H9 (cell line): ENCODE results near the gene GGT5. TPM values are rescaled to one million over a fixed set of nuclear protein-coding genes. Genes with fewer than 3 reads are reported as not detected.
"Not testable (repeated sequence)": the region's sequence is repeated elsewhere in the genome, so short reads cannot be mapped to it uniquely, and the experiment has no call there.

Source experiments
- DNase-seq: peaks from one replicate; pipeline ENCODE4 v3.0.0-alpha.2; 2017
- H2AFZ ChIP-seq: one replicate; pipeline ENCODE4 v1.6.1; 2013; ENCODE audit warnings: mild to moderate bottlenecking, low read length, control low read depth, moderate library complexity
- H2AK5ac ChIP-seq: 2 replicates; pipeline ENCODE4 v1.6.1; 2013; ENCODE audit warnings: low read length, control low read depth, mixed read lengths; ENCODE audit not compliant: insufficient read length
- H2BK120ac ChIP-seq: one replicate; pipeline ENCODE4 v1.6.1; 2013; ENCODE audit warnings: low read depth, mild to moderate bottlenecking, low read length, control low read depth, inconsistent platforms; ENCODE audit not compliant: poor library complexity, severe bottlenecking
- H2BK12ac ChIP-seq: 2 replicates; pipeline ENCODE4 v1.6.1; 2013; ENCODE audit warnings: low read length, control low read depth, mixed read lengths, low read depth; ENCODE audit not compliant: insufficient read length
- H2BK15ac ChIP-seq: 2 replicates; pipeline ENCODE4 v1.6.1; 2013; ENCODE audit warnings: low read depth, low read length, control low read depth
- H2BK20ac ChIP-seq: one replicate; pipeline ENCODE4 v1.6.1; 2013; ENCODE audit warnings: low read depth, mild to moderate bottlenecking, low read length, control low read depth, inconsistent platforms; ENCODE audit not compliant: poor library complexity, severe bottlenecking
- H2BK5ac ChIP-seq: 2 replicates; pipeline ENCODE4 v1.6.1; 2013; ENCODE audit warnings: low read length, control low read depth, mixed read lengths; ENCODE audit not compliant: insufficient read length
- H3K14ac ChIP-seq: 2 replicates; pipeline ENCODE4 v1.6.1; 2013; ENCODE audit warnings: low read length, control low read depth; ENCODE audit not compliant: insufficient read depth
- H3K18ac ChIP-seq: 2 replicates; pipeline ENCODE4 v1.6.1; 2013; ENCODE audit warnings: low read depth, mild to moderate bottlenecking, mixed read lengths, low read length, control low read depth; ENCODE audit not compliant: insufficient read length
- H3K23ac ChIP-seq: 2 replicates; pipeline ENCODE4 v1.6.1; 2013; ENCODE audit warnings: low read length, control low read depth, mixed read lengths, low read depth; ENCODE audit not compliant: insufficient read length
- H3K23me2 ChIP-seq: 2 replicates; pipeline ENCODE4 v1.6.1; 2013; ENCODE audit warnings: low read depth, mild to moderate bottlenecking, mixed read lengths, low read length, control low read depth; ENCODE audit not compliant: insufficient read length, poor library complexity, severe bottlenecking
- H3K27ac ChIP-seq: 2 replicates; pipeline ENCODE4 v1.5.1; 2013; ENCODE audit warnings: low read length, control low read depth, mixed read lengths, low read depth; ENCODE audit not compliant: insufficient read length
- H3K27me3 ChIP-seq: 2 replicates; pipeline ENCODE4 v1.6.1; 2013; ENCODE audit warnings: low read length, control low read depth, inconsistent platforms; ENCODE audit not compliant: insufficient read depth
- H3K4ac ChIP-seq: 2 replicates; pipeline ENCODE4 v1.6.1; 2013; ENCODE audit warnings: low read depth, mild to moderate bottlenecking, control low read depth, inconsistent platforms, low read length, moderate library complexity
- H3K4me1 ChIP-seq: 2 replicates; pipeline ENCODE4 v1.6.1; 2013; ENCODE audit warnings: low read length, control low read depth, inconsistent platforms; ENCODE audit not compliant: insufficient read depth
- H3K4me2 ChIP-seq: 2 replicates; pipeline ENCODE4 v1.6.1; 2013; ENCODE audit warnings: low read length, control low read depth, mixed read lengths; ENCODE audit not compliant: insufficient read length, insufficient read depth
- H3K56ac ChIP-seq: 2 replicates; pipeline ENCODE4 v1.6.1; 2013; ENCODE audit warnings: low read depth, mild to moderate bottlenecking, mixed read lengths, low read length, control low read depth; ENCODE audit not compliant: insufficient read length
- H3K79me1 ChIP-seq: 2 replicates; pipeline ENCODE4 v1.6.1; 2013; ENCODE audit warnings: low read depth, mild to moderate bottlenecking, moderate library complexity, low read length, control low read depth, inconsistent platforms; ENCODE audit not compliant: insufficient read depth, poor library complexity, severe bottlenecking
- H3K79me2 ChIP-seq: 2 replicates; pipeline ENCODE4 v1.6.1; 2013; ENCODE audit warnings: low read length, control low read depth, inconsistent platforms; ENCODE audit not compliant: insufficient read depth
- H3K9ac ChIP-seq: 2 replicates; pipeline ENCODE4 v1.6.1; 2013; ENCODE audit warnings: low read length, control low read depth, mixed read lengths; ENCODE audit not compliant: insufficient read length; ENCODE audit errors: extremely low read depth
- H3K9me3 ChIP-seq: one replicate; pipeline ENCODE4 v1.6.1; 2013; ENCODE audit warnings: low read depth, low read length, inconsistent platforms; ENCODE audit not compliant: control insufficient read depth
- H3T11ph ChIP-seq: one replicate; pipeline ENCODE4 v1.6.1; 2013; ENCODE audit warnings: mild to moderate bottlenecking, low read length, control low read depth, inconsistent platforms
- H4K20me1 ChIP-seq: one replicate; pipeline ENCODE4 v1.6.1; 2013; ENCODE audit not compliant: control insufficient read depth, insufficient read length, insufficient read depth
- H4K5ac ChIP-seq: 2 replicates; pipeline ENCODE4 v1.6.1; 2013; ENCODE audit warnings: low read depth, mild to moderate bottlenecking, mixed read lengths, low read length, control low read depth; ENCODE audit not compliant: insufficient read length
- H4K8ac ChIP-seq: replicated peaks from 2 replicates; pipeline ENCODE4 v1.6.1; 2013; ENCODE audit warnings: low read length, control low read depth, mixed read lengths, low read depth; ENCODE audit not compliant: insufficient read length
- H4K91ac ChIP-seq: 2 replicates; pipeline ENCODE4 v1.6.1; 2013; ENCODE audit warnings: low read depth, mild to moderate bottlenecking, moderate library complexity, mixed read lengths, low read length, control low read depth; ENCODE audit not compliant: insufficient read length
- H3K27ac Mint-ChIP-seq, 3 experiments: 2 replicates in 2 of 3; 3 replicates in 1 of 3; pipeline ENCODE4 v1.8.0; 2020 to 2021; ENCODE audit warnings: mixed read lengths in 3 of 3, mild to moderate bottlenecking in 1 of 3, moderate library complexity in 1 of 3
- H3K27me3 Mint-ChIP-seq: 2 replicates; pipeline ENCODE4 v1.8.0; 2021; ENCODE audit warnings: low read depth, mild to moderate bottlenecking, moderate library complexity, mixed read lengths
- H3K36me3 Mint-ChIP-seq, 3 experiments: 2 replicates in 2 of 3; 3 replicates in 1 of 3; pipeline ENCODE4 v1.8.0; 2020 to 2021; ENCODE audit warnings: low read depth in 3 of 3, mixed read lengths in 3 of 3; ENCODE audit not compliant: insufficient read depth in 1 of 3
- H3K4me1 Mint-ChIP-seq, 2 experiments: 2 replicates each; pipeline ENCODE4 v1.8.0; 2020; ENCODE audit warnings: mixed read lengths in 2 of 2
- H3K4me3 Mint-ChIP-seq, 2 experiments: 2 replicates in 1 of 2; 3 replicates in 1 of 2; pipeline ENCODE4 v1.8.0; 2020 to 2021; ENCODE audit warnings: mild to moderate bottlenecking in 2 of 2, mixed read lengths in 2 of 2, moderate library complexity in 1 of 2
- H3K9me3 Mint-ChIP-seq, 2 experiments: 2 replicates in 1 of 2; 3 replicates in 1 of 2; pipeline ENCODE4 v1.8.0; 2020; ENCODE audit warnings: mild to moderate bottlenecking in 2 of 2, mixed read lengths in 2 of 2, moderate library complexity in 1 of 2
- CTCF ChIP-seq: fragments of 200-600 bp; sonication (generic); conservative IDR thresholded peaks from 3 replicates; pipeline ENCODE4 v1.8.0; 2021; ENCODE audit warnings: antibody characterized with exemption, mild to moderate bottlenecking
- WGBS: extraction: QIAGEN DNeasy Blood & Tissue Kit; methylation state at CpG from one replicate; pipeline ENCODE4 v1.1.7; 2013; ENCODE audit warnings: missing lambda C conversion rate, low lambda C conversion rate, mixed read lengths; ENCODE audit not compliant: insufficient read length; ENCODE audit errors: extremely low coverage; 5-methylcytosine and 5-hydroxymethylcytosine counted together
- total RNA-seq: library from RNA; stranded (reverse); gene quantifications from 2 replicates; pipeline ENCODE4 v1.2.1, GENCODE V29; 2021

GGT5 gene
- total RNA-seq, 1 experiment from 2014 or later: 0.20 TPM

GRCh38 chr22:24247011-24247507, 2.2 kb upstream of the GGT5 start:
- Histone ChIP-seq H3K27me3 (no peaks in the 10 kb centered on the region), H3K27ac (no peak overlapping the region), H2BK120ac (no peak overlapping the region), H3K9me3 (no peaks in the 10 kb centered on the region), H2AFZ (no peak overlapping the region), H3K4ac (no peak overlapping the region), H2AK5ac (no peak overlapping the region), H3K56ac (no peak overlapping the region), H3K14ac (no peak overlapping the region), H4K91ac (no peak overlapping the region), H2BK15ac (no peak overlapping the region), H2BK20ac (no peak overlapping the region), H4K5ac (no peak overlapping the region), H3K9ac (no peak overlapping the region), H4K8ac (no peak overlapping the region), H3K23me2 (no peaks in the 10 kb centered on the region), H3K4me1 (no peaks in the 10 kb centered on the region), H3K18ac (no peak overlapping the region), H4K20me1 (no peaks in the 10 kb centered on the region), H2BK12ac (no peak overlapping the region), H3K23ac (no peak overlapping the region), H3K79me1 (no peaks in the 10 kb centered on the region), H2BK5ac (no peak overlapping the region), H3T11ph (no peak overlapping the region), H3K4me2 (no peak overlapping the region), H3K79me2 (no peaks in the 10 kb centered on the region)
- peaks cover 14 to 24% of the 10 kb centered on the region in 2 experiments for H3K4me1 Mint-ChIP-seq
- no peaks in the 10 kb centered on the region for H3K27me3 Mint-ChIP-seq
- H3K36me3 Mint-ChIP-seq: no peaks in the 10 kb centered on the region
- no peaks in the 10 kb centered on the region for H3K9me3 Mint-ChIP-seq
- no peak for TF ChIP-seq CTCF
- DNase-seq: no peak
- no peak overlapping the region for H3K4me3 Mint-ChIP-seq
- no CpG with 5 or more reads among the region's 6 CpGs for WGBS
- H3K27ac Mint-ChIP-seq: no peak overlapping the region; a peak in 1 of 7 replicates

GRCh38 chr22:24245584-24246561, 991 bp upstream of the GGT5 start:
- no CpG with 5 or more reads among the region's 18 CpGs for WGBS
- not testable (repeated sequence) for H3T11ph ChIP-seq, H3K79me1 ChIP-seq, H3K18ac ChIP-seq, DNase-seq, H3K27me3 Mint-ChIP-seq, H3K23me2 ChIP-seq, H2BK120ac ChIP-seq, H3K9me3 Mint-ChIP-seq, H2BK5ac ChIP-seq, H2BK20ac ChIP-seq, H4K91ac ChIP-seq, H3K9me3 ChIP-seq, H3K23ac ChIP-seq, H3K79me2 ChIP-seq, H2AK5ac ChIP-seq, H2AFZ ChIP-seq, H2BK15ac ChIP-seq, H3K27ac ChIP-seq, H3K27ac Mint-ChIP-seq, H3K56ac ChIP-seq, H3K4me2 ChIP-seq, H2BK12ac ChIP-seq, H3K4me3 Mint-ChIP-seq, H3K4me1 ChIP-seq, H3K14ac ChIP-seq, H3K4ac ChIP-seq, H3K27me3 ChIP-seq, H4K20me1 ChIP-seq, H4K8ac ChIP-seq, H4K5ac ChIP-seq, H3K36me3 Mint-ChIP-seq, H3K9ac ChIP-seq
- peaks cover 14 to 24% of the 10 kb centered on the region in 2 experiments for H3K4me1 Mint-ChIP-seq
